GM12878 (cell line): Measurements from ENCODE around the gene ITGAD. TPM values are rescaled to one million over a fixed set of nuclear protein-coding genes. Genes with fewer than 3 reads are reported as not detected.

Experiments
- ATAC-seq: fragments of 200-7000 bp; cut with Tn5 transposase; 3 replicates; pipeline ENCODE4 v1.9.1; 2020; ENCODE audit warnings: mild to moderate bottlenecking, moderate library complexity
- BruUV-seq: library from RNA; stranded (reverse); fragments of 400-500 nt; replicated peaks from 2 replicates; lab custom pipeline; 2021; lab: Mats Ljungman, UMichigan
- CTCF ChIA-PET: fragments of 300-600 bp; sonication (Branson Sonifier 250); formaldehyde crosslinking; extraction: SDS; loops from one replicate; lab custom pipeline; 2021; ENCODE audit warnings: inconsistent platforms; lab: Yijun Ruan, JAX
- POLR2A ChIA-PET: fragments of 350-600 bp; formaldehyde crosslinking; extraction: SDS; loops from one replicate; lab custom pipeline; 2021; ENCODE audit warnings: inconsistent platforms; lab: Charles Lee
- RAD21 ChIA-PET: fragments of 300-600 bp; sonication (Branson Sonifier 250); formaldehyde crosslinking; loops from one replicate; lab custom pipeline; 2023; ENCODE audit warnings: antibody characterized with exemption; ENCODE audit not compliant: unreplicated experiment; lab: Charles Lee
- SMC1A ChIA-PET: fragments of 300-600 bp; sonication (Branson Sonifier 250); formaldehyde crosslinking; loops from one replicate; lab custom pipeline; 2023; ENCODE audit not compliant: unreplicated experiment, uncharacterized antibody; lab: Charles Lee
- DNase-seq: peaks from one replicate; pipeline ENCODE4 v3.0.0-alpha.2; 2011; ENCODE audit warnings: low read depth, low spot score
- FAIRE-seq: peaks from 3 replicates; lab custom pipeline; 2011; peaks lifted over from hg19 to GRCh38; lab: Jason Lieb, UNC
- H2AFZ ChIP-seq: 2 replicates; pipeline ENCODE4 v1.6.0; 2011; ENCODE audit warnings: low read depth, low read length, control low read depth; ENCODE audit not compliant: control insufficient read depth
- H3K27ac ChIP-seq: 2 replicates; pipeline ENCODE4 v1.5.1; 2011; ENCODE audit warnings: control low read depth; ENCODE audit not compliant: control insufficient read depth, insufficient read depth
- H3K27me3 ChIP-seq, 2 experiments: replicated peaks in 1 of 2; 2 replicates each; pipeline versions ENCODE4 v1.6.0 to v1.6.1; 2011; ENCODE audit warnings: low read length in 1 of 2; ENCODE audit not compliant: control insufficient read depth in 2 of 2, insufficient read depth in 2 of 2
- H3K36me3 ChIP-seq, 2 experiments: 2 replicates each; pipeline ENCODE4 v1.5.1; 2011; ENCODE audit warnings: low read length in 1 of 2; ENCODE audit not compliant: control insufficient read depth in 2 of 2, insufficient read depth in 2 of 2
- H3K4me1 ChIP-seq: 2 replicates; pipeline ENCODE4 v1.6.1; 2011; ENCODE audit warnings: mild to moderate bottlenecking, low read length, moderate library complexity, mixed read lengths; ENCODE audit not compliant: control insufficient read depth, insufficient read depth
- H3K4me2 ChIP-seq: 2 replicates; pipeline ENCODE4 v1.6.0; 2011; ENCODE audit warnings: control low read depth; ENCODE audit not compliant: control insufficient read depth, insufficient read depth
- H3K4me3 ChIP-seq: fragments of 200-600 bp; sonication (generic); 2 replicates; pipeline ENCODE4 v1.5.1; 2016
- H3K79me2 ChIP-seq: 2 replicates; pipeline ENCODE4 v1.6.0; 2011; ENCODE audit warnings: low read length; ENCODE audit not compliant: control insufficient read depth, insufficient read depth
- H3K9ac ChIP-seq: 2 replicates; pipeline ENCODE4 v1.8.0; 2011; ENCODE audit warnings: low read length, control low read depth, mixed read lengths; ENCODE audit not compliant: control insufficient read depth, insufficient read depth
- H3K9me3 ChIP-seq: replicated peaks from 3 replicates; pipeline ENCODE4 v1.5.1; 2011; ENCODE audit warnings: mild to moderate bottlenecking, low read length; ENCODE audit not compliant: control insufficient read depth, insufficient read depth
- H4K20me1 ChIP-seq: 2 replicates; pipeline ENCODE4 v1.6.0; 2011; ENCODE audit not compliant: control insufficient read depth, insufficient read depth
- BHLHE40 ChIP-seq, 2 experiments: fragments of 450-650 bp in 1 of 2; IDR thresholded peaks; 2 replicates each; pipeline ENCODE4 v1.6.1; 2011 to 2017; ENCODE audit warnings: low read depth in 2 of 2, borderline replicate concordance in 1 of 2, improper control_type of control experiment in 1 of 2, low read length in 1 of 2, mild to moderate bottlenecking in 1 of 2
- FOXM1 ChIP-seq: IDR thresholded peaks from 2 replicates; pipeline ENCODE4 v1.6.1; 2012; ENCODE audit warnings: low read depth, mild to moderate bottlenecking, inconsistent platforms, low read length, moderate library complexity
- MTA2 ChIP-seq: fragments of 450-650 bp; IDR thresholded peaks from 2 replicates; pipeline ENCODE4 v1.6.1; 2016; ENCODE audit warnings: low read depth, mild to moderate bottlenecking, moderate library complexity
- MTA3 ChIP-seq: IDR thresholded peaks from 2 replicates; pipeline ENCODE4 v1.6.1; 2012; ENCODE audit warnings: low read length, inconsistent platforms, borderline replicate concordance
- NBN ChIP-seq: fragments of 450-650 bp; IDR thresholded peaks from 2 replicates; pipeline ENCODE4 v1.6.1; 2016
- NKRF ChIP-seq: fragments of 450-650 bp; conservative IDR thresholded peaks from 2 replicates; pipeline ENCODE4 v1.6.1; 2017; ENCODE audit warnings: mild to moderate bottlenecking, moderate library complexity
- RUNX3 ChIP-seq: IDR thresholded peaks from 2 replicates; pipeline ENCODE4 v1.6.1; 2012; ENCODE audit warnings: low read length, inconsistent platforms
- SREBF2 ChIP-seq: IDR thresholded peaks from 2 replicates; pipeline ENCODE4 v1.6.1; 2012; ENCODE audit warnings: mild to moderate bottlenecking, low read length
- ZBTB4 ChIP-seq: fragments of 450-650 bp; formaldehyde crosslinking; IDR thresholded peaks from 2 replicates; pipeline ENCODE4 v1.4.0; 2022; ENCODE audit warnings: mild to moderate bottlenecking, moderate library complexity
- WGBS: methylation state at CpG from one replicate; pipeline ENCODE4 v1.1.6; 2016; ENCODE audit warnings: low lambda C conversion rate; ENCODE audit not compliant: insufficient replicate concordance, insufficient coverage; ENCODE audit errors: missing lambda C conversion rate; 5-methylcytosine and 5-hydroxymethylcytosine counted together
- in situ Hi-C: fragments of 300-500 bp; cut with MboI; formaldehyde crosslinking; loops from 9 replicates; pipeline ENCODE4 v1.14.3; 2018; ENCODE audit warnings: mixed read lengths
- intact Hi-C: fragments of 100-400 bp; cut with micrococcal nuclease; formaldehyde crosslinking; loops from one replicate; pipeline ENCODE4 v1.14.2; 2022; ENCODE audit not compliant: unreplicated experiment
- polyA plus RNA-seq, 11 experiments: library from polyadenylated mRNA; depleted of rRNA in 4 of 11; unstranded in 6 of 11; stranded (reverse) in 5 of 11; fragments of >200 nt; fragmentation: Nextera tagmentation in 4 of 11; fragmentation: Illumina TruSeq in 1 of 11; extraction: Ambion mirVana in 4 of 11; extraction: Trizol in 1 of 11; gene quantifications; 1 replicate in 1 of 11; 2 replicates in 10 of 11; pipeline versions ENCODE4 v1.2.1 to v1.2.3, GENCODE V29; 2011 to 2016; ENCODE audit warnings: inconsistent platforms in 2 of 11, missing spikeins in 2 of 11, low read depth in 1 of 11
- total RNA-seq, 4 experiments: library from RNA; depleted of rRNA in 3 of 4; stranded (reverse); fragments of >200 nt in 3 of 4; fragmentation: Illumina TruSeq in 1 of 4; extraction: Trizol in 1 of 4; gene quantifications; 2 replicates each; pipeline versions ENCODE4 v1.2.1 to v1.2.3, GENCODE V29; 2013 to 2021

The ITGAD gene
- total and polyA plus RNA-seq, 10 of the 15 experiments (the other 5 are each of a cell fraction or from before 2014, with no cell fraction given): 0.29 to 4.0 (median 1.2) TPM

GRCh38 chr16:31427441-31428278 is 34.5 kb downstream of the ITGAD start:
- no peak for DNase-seq
- Histone ChIP-seq H3K79me2 (no peaks in the 10 kb centered on the region), H3K36me3 (no peaks in the 10 kb centered on the region), H3K27ac (no peak overlapping the region), H3K9me3 (no peaks in the 10 kb centered on the region; the same call in 2 of the 3 replicates), H2AFZ (no peak overlapping the region), H3K4me3 (no peak overlapping the region), H3K4me1 (peaks cover under 1% of the 10 kb centered on the region), H3K4me2 (no peak overlapping the region), H3K9ac (no peak overlapping the region), H3K27me3 (no peaks in the 10 kb centered on the region), H4K20me1 (no peaks in the 10 kb centered on the region)
- CTCF ChIA-PET: interaction anchor here (0.5 to 4.8 kb wide), 3 partner anchors 7 to 184 kb away, joined by 3 to 20 read pairs (median 3); no protein-coding TSS in a partner anchor
- in situ Hi-C loops (loop anchor here (25.0 kb wide), 1 partner anchor 440 kb away; the partner anchor contains the start of gene HSD3B7), intact Hi-C loops (no loop called here)
- SMC1A ChIA-PET: interaction anchor here (4.6 to 5.2 kb wide), 2 partner anchors 14 to 41 kb away, joined by 18 to 31 read pairs; partner anchors contain the start of gene ZNF843
- 73% methylated on average over 34 of the region's 83 CpGs for WGBS
- no peak for TF ChIP-seq BHLHE40 (IDR thresholded peaks at IDR 0.05; ENCODE audit: borderline replicate concordance in 1 of 2, low read depth in 2 of 2, low read length in 1 of 2)
- no peak for TF ChIP-seq SREBF2
- POLR2A ChIA-PET: interaction anchor here (0.6 to 1.3 kb wide), 3 partner anchors 34 to 73 kb away, joined by 3 to 4 read pairs (median 3); no protein-coding TSS in a partner anchor
- FAIRE-seq: no peak
- RAD21 ChIA-PET: no interaction called here
- BruUV-seq: no TSS peak
- no peak for ATAC-seq

GRCh38 chr16:31428279-31428597 is 35.1 kb downstream of the ITGAD start, which contains the start of gene COX6A2:
Gene COX6A2 (minus strand): TSS chr16:31428360. CDS start chr16:31428325, 35 bp downstream.
- ChIA-PET CTCF (interaction anchor here (0.5 to 4.8 kb wide), 4 partner anchors 7 to 184 kb away, joined by 3 to 20 read pairs (median 3); no protein-coding TSS in a partner anchor), RAD21 (interaction anchor here (3.2 kb wide), 1 partner anchor 14 kb away, joined by 20 read pairs; the partner anchor contains the start of gene ZNF843), POLR2A (interaction anchor here (0.6 to 1.3 kb wide), 3 partner anchors 35 to 74 kb away, joined by 3 to 4 read pairs (median 3); no protein-coding TSS in a partner anchor), SMC1A (interaction anchor here (1.0 to 5.2 kb wide), 4 partner anchors 8 to 42 kb away, joined by 4 to 31 read pairs (median 14); partner anchors contain the start of gene ZNF843)
- DNase-seq: no peak
- 74% methylated on average over 7 of the region's 7 CpGs for WGBS
- no peak within 1 kb of the TSS for H3K4me3 ChIP-seq
- no peaks in the 10 kb centered on the region for H3K79me2 ChIP-seq
- H2AFZ ChIP-seq: no peak within 1 kb of the TSS
- no peaks in the 10 kb centered on the region; the same call in 2 of the 3 replicates for H3K9me3 ChIP-seq
- H3K27ac ChIP-seq: no peak within 1 kb of the TSS
- no peak for ATAC-seq
- no peak within 1 kb of the TSS for H3K4me2 ChIP-seq
- no peaks in the 10 kb centered on the region for H4K20me1 ChIP-seq
- no peak within 1 kb of the TSS for H3K9ac ChIP-seq
- FAIRE-seq: no peak
- intact Hi-C loops: no loop called here
- H3K27me3 ChIP-seq: no peaks in the 10 kb centered on the region
- in situ Hi-C loops: loop anchor here (25.0 kb wide), 1 partner anchor 441 kb away; the partner anchor contains the start of gene HSD3B7
- BruUV-seq: no TSS peak
- no peaks in the 10 kb centered on the region for H3K36me3 ChIP-seq
- H3K4me1 ChIP-seq: no peaks in the 10 kb centered on the region; the same call in 1 of the 2 replicates
- no peak for TF ChIP-seq NKRF
- TF ChIP-seq FOXM1: no peak
- TF ChIP-seq NBN: no peak
- no peak for TF ChIP-seq ZBTB4 (CRISPR knock-in tag)
- no peak for TF ChIP-seq MTA2
- no peak for TF ChIP-seq MTA3
- no peak for TF ChIP-seq RUNX3
- no peak for TF ChIP-seq SREBF2
